GM18498 (cell line): ENCODE measurements around the gene PEX26.

Source experiments
- ATAC-seq: cut with Tn5 transposase; IDR thresholded peaks from one replicate; pipeline ENCODE4 v1.9.1; 2021; ENCODE audit warnings: mild to moderate bottlenecking, moderate library complexity; ENCODE audit not compliant: unreplicated experiment

PEX26 gene

GRCh38 chr22:18152519-18152918, 74.7 kb downstream of the PEX26 start:
- ATAC-seq, result no peak

GRCh38 chr22:18154821-18155390, 77.1 kb downstream of the PEX26 start:
- no peak for ATAC-seq
